Measurements from ENCODE around the gene PNMA8A.

DNA sequence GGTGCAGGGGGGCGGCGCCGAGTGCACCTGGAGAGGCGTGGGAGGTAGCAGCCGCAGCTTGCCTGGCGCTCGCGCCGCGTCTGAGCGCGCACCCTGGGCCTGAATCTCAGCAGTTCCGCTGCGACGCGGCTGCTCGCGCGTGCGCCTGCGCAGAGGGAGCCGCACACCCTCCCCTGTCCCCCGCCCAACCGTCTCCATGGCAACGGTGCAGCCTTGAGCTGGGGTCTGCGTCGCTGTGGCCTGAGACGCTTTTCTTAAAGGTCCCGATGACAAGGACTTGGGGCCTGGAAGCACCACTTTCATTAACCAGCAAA lies 24.4 kb upstream of the PNMA8A start, which contains the start of gene PNMA8B:
- TF ChIP-seq, protein P1, sequence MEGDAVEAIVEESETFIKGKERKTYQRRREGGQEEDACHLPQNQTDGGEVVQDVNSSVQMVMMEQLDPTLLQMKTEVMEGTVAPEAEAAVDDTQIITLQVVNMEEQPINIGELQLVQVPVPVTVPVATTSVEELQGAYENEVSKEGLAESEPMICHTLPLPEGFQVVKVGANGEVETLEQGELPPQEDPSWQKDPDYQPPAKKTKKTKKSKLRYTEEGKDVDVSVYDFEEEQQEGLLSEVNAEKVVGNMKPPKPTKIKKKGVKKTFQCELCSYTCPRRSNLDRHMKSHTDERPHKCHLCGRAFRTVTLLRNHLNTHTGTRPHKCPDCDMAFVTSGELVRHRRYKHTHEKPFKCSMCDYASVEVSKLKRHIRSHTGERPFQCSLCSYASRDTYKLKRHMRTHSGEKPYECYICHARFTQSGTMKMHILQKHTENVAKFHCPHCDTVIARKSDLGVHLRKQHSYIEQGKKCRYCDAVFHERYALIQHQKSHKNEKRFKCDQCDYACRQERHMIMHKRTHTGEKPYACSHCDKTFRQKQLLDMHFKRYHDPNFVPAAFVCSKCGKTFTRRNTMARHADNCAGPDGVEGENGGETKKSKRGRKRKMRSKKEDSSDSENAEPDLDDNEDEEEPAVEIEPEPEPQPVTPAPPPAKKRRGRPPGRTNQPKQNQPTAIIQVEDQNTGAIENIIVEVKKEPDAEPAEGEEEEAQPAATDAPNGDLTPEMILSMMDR (IDR thresholded peaks at IDR 0.05; ENCODE audit: control extremely low read depth in 1 of 3, insufficient read depth in 1 of 3, low read depth in 1 of 3, low read length in 3 of 3), result no peak
- no peak for TF ChIP-seq SIX5 (IDR thresholded peaks at IDR 0.05; ENCODE audit: low read depth, low read length)

Measured in H1 (cell line).